Measurements from ENCODE around the gene ELF3. TPM values are rescaled to one million over a fixed set of nuclear protein-coding genes. Genes with fewer than 3 reads are reported as not detected.

ELF3 gene
- total and polyA plus RNA-seq, 2 of the 13 experiments (the other 11 are each of a cell fraction or from before 2014, with no cell fraction given) = 11.5 to 55.1 TPM

DNA sequence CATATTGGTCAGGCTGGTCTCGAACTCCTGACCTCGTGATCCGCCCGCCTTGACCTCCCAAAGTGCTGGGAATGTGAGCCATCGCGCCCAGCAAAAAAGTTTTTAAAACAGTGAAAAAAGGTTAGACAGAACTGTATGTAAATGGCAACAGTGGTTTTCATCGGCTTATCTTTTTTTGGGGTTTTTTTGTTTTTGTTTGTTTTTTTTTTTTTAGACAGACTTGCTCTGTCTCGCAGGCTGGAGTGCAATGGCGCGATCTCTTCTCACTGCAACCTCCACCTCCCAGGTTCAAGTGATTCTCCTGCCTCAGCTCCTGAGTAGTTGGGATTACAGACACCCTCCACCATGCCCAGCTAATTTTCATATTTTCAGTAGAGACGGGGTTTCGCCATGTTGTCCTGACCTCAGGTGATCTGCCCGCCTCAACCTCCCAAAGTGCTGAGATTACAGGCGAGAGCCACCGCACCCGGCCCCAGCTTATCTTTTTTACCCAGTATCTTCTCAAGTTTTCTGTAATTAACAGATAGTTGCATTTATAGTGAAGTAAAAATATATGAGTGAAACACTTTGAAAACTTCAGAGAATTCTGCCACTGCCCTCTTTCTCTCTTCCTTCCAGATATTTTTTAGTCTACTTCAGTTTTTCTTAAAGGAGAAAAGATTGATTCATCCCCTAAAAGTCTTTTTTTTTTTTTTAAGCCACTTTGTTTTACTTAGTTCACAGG is 42.0 kb upstream of the ELF3 start:
- H3K4me1 ChIP-seq (ENCODE audit: insufficient read depth, low read length) = no peaks in the 10 kb centered on the region
- no TSS peak for BruUV-seq (replicated peaks)
- H3K27me3 ChIP-seq (ENCODE audit: control insufficient read depth in 1 of 2, insufficient read depth in 2 of 2, low read length in 2 of 2) = no peaks in the 10 kb centered on the region
- TF ChIP-seq BRCA1 (CRISPR knock-in tag; IDR thresholded peaks at IDR 0.05) (no peak), RBAK (CRISPR knock-in tag; IDR thresholded peaks at IDR 0.05) (no peak), CENPT (CRISPR knock-in tag; IDR thresholded peaks at IDR 0.05; ENCODE audit: low read depth) (no peak), ZNF260 (CRISPR knock-in tag; IDR thresholded peaks at IDR 0.05; ENCODE audit: borderline replicate concordance, low read depth) (no peak), ZNF10 (CRISPR knock-in tag; IDR thresholded peaks at IDR 0.05; ENCODE audit: borderline replicate concordance, low read depth) (no peak), GATAD2A (CRISPR knock-in tag; IDR thresholded peaks at IDR 0.05) (no peak), KDM3A (CRISPR knock-in tag; IDR thresholded peaks at IDR 0.05; ENCODE audit: low read depth) (no peak), THYN1 (CRISPR knock-in tag; IDR thresholded peaks at IDR 0.05; ENCODE audit: borderline replicate concordance, low read depth) (no peak), U2AF2 (IDR thresholded peaks at IDR 0.05; ENCODE audit: low read depth, low read length) (no peak)
- TF ChIP-seq, protein P1, sequence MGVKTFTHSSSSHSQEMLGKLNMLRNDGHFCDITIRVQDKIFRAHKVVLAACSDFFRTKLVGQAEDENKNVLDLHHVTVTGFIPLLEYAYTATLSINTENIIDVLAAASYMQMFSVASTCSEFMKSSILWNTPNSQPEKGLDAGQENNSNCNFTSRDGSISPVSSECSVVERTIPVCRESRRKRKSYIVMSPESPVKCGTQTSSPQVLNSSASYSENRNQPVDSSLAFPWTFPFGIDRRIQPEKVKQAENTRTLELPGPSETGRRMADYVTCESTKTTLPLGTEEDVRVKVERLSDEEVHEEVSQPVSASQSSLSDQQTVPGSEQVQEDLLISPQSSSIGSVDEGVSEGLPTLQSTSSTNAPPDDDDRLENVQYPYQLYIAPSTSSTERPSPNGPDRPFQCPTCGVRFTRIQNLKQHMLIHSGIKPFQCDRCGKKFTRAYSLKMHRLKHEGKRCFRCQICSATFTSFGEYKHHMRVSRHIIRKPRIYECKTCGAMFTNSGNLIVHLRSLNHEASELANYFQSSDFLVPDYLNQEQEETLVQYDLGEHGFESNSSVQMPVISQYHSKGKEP (CRISPR knock-in tag; IDR thresholded peaks at IDR 0.05) = no peak
- 96% methylated on average over 16 of the region's 16 CpGs for WGBS (ENCODE audit: low lambda C conversion rate)
- H3K9me3 ChIP-seq (ENCODE audit: low read length) = no peaks in the 10 kb centered on the region
- ChIA-PET POLR2A (no interaction called here), CTCF (ENCODE audit: low intra/inter-chr PET ratio, low total read pairs) (no interaction called here)
- no peak overlapping the region for H3K4me2 ChIP-seq (ENCODE audit: low read depth, low read length)
- DNase-seq (ENCODE audit: low spot score) (no peak), FAIRE-seq (no peak), ATAC-seq (no peak)
- peaks cover 7 to 61% of the 10 kb centered on the region in 2 experiments for H3K36me3 ChIP-seq (replicated peaks in 1 of 2; ENCODE audit: control insufficient read depth in 1 of 2, insufficient read depth in 2 of 2, low read length in 2 of 2)
- no peak overlapping the region for H3K27ac ChIP-seq (ENCODE audit: extremely low read length, insufficient read depth, low read length)
- no peaks in the 10 kb centered on the region for H3K79me2 ChIP-seq (ENCODE audit: insufficient read depth, low read length)
- no peak overlapping the region for H3K9ac ChIP-seq (ENCODE audit: insufficient read depth, low read depth, low read length)
- H4K20me1 ChIP-seq (ENCODE audit: insufficient read depth, low read length) = no peaks in the 10 kb centered on the region; the same call in 1 of the 2 replicates
- no peak overlapping the region for H2AFZ ChIP-seq (ENCODE audit: low read length)
- intact Hi-C loops (cut with micrococcal nuclease; ENCODE audit: unreplicated experiment) (no loop called here), in situ Hi-C loops (cut with HindIII; ENCODE audit: extremely low pct_ligation_motif_present, low pct_unique_long_range_greater_than_20kb) (no loop called here)
- H3K4me3 ChIP-seq (replicated peaks in 1 of 3; ENCODE audit: insufficient read depth in 1 of 3, low read depth in 2 of 3, low read length in 3 of 3) = no peak overlapping the region
